Measurements from ENCODE around the gene LENG1. TPM values are rescaled to one million over a fixed set of nuclear protein-coding genes. Genes with fewer than 3 reads are reported as not detected.
A peak's percentile ranks its signal among the peaks of the same experiment; 100 is the strongest.

Gene LENG1
- total RNA-seq, 1 donor from 2014 or later, result 11.5 TPM

GRCh38 chr19:54193011-54193410, 33.5 kb upstream of the LENG1 start:
- DNase-seq (ENCODE audit: low read depth), result no peak
- H3K4me3 ChIP-seq (ENCODE audit: low read depth, low read length), result no peak overlapping the region
- no peak for TF ChIP-seq CTCF (conservative IDR thresholded peaks at IDR 0.05; ENCODE audit: low read depth, low read length)

DNA sequence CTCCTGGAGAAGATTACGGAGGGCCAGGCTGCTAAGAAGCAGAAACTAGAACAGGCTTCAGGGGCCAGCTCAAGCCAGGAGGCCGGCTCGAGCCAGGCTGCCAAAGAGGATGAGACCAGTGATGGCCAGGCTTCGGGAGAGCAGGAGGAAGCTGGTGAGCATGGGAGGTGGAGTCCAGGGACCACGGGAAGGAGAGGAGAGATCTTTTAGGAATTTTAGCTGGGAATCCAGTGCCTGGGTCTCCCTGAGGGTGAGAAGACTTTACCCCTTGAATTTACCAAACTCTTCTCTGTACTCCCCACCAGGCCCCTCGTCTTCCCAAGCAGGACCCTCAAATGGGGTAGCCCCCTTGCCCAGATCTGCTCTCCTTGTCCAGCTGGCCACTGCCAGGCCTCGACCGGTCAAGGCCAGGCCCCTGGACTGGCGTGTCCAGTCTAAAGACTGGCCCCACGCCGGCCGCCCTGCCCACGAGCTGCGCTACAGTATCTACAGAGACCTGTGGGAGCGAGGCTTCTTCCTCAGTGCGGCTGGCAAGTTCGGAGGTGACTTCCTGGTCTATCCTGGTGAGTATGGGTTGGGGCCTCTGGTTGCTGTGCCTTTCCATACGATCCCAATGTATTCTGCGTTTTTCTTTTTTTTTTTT, 32.4 kb upstream of the LENG1 start:
- TF ChIP-seq CTCF (conservative IDR thresholded peaks at IDR 0.05; ENCODE audit: low read depth, low read length), result no peak
- no peak for DNase-seq (ENCODE audit: low read depth)

DNA sequence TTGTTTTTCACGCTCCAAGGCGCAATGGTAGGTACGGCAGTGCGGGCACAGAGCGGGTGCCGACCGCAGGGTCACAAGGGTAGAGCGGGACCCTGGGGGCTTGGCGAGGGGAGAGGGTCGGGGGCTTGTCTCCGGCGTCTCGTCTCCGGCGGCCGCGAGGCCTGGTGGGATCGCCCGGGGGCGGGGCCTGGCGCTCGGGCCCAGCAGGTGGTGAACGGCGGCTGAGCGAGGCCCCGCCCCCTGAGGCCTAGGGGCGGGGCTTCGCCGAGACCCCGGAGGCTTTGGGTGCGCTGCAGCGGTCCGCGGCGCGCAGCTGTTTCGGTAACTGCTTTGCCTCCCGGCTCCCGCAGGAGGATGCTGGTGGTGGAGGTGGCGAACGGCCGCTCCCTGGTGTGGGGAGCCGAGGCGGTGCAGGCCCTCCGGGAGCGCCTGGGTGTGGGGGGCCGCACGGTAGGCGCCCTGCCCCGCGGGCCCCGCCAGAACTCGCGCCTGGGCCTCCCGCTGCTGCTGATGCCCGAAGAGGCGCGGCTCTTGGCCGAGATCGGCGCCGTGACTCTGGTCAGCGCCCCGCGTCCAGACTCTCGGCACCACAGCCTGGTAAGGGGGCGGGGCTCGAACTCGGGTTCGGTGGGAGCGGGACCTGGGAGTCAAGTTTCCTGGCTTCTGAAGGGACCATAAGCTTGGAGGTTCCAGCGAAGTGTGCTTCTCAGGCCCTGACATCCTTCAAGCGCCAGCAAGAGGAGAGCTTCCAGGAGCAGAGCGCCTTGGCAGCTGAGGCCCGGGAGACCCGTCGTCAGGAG, 31.7 kb upstream of the LENG1 start, which contains the start of gene TSEN34:
Gene TSEN34, plus strand, starts transcription at position 298 of the 800 bp plus-strand sequence. Its CDS starts 57 bp downstream, at position 355.
- peak within 1 kb of the TSS; percentile 87 for H3K4me3 ChIP-seq (ENCODE audit: low read depth, low read length)
- TF ChIP-seq CTCF (conservative IDR thresholded peaks at IDR 0.05; ENCODE audit: low read depth, low read length), result no peak
- DNase-seq (ENCODE audit: low read depth), result no peak

More for the DNA sequence above, 32.4 kb upstream of the LENG1 start:
- H3K4me3 ChIP-seq (ENCODE audit: low read depth, low read length), result peak overlapping the region; percentile 87

- H3K4me3 ChIP-seq (ENCODE audit: low read depth, low read length), result peak overlapping the region; percentile 87
- peak; percentile 94 for DNase-seq (ENCODE audit: low read depth)
- TF ChIP-seq CTCF (conservative IDR thresholded peaks at IDR 0.05; ENCODE audit: low read depth, low read length), result no peak
These were observed 31.0 kb upstream of the LENG1 start for GRCh38 chr19:54190503-54191010.

- no peak for TF ChIP-seq CTCF (conservative IDR thresholded peaks at IDR 0.05; ENCODE audit: low read depth, low read length)
- peak; percentile 99 for DNase-seq (ENCODE audit: low read depth)
- peak overlapping the region; percentile 87 for H3K4me3 ChIP-seq (ENCODE audit: low read depth, low read length)
These were observed 30.4 kb upstream of the LENG1 start for GRCh38 chr19:54189735-54190502.

DNA sequence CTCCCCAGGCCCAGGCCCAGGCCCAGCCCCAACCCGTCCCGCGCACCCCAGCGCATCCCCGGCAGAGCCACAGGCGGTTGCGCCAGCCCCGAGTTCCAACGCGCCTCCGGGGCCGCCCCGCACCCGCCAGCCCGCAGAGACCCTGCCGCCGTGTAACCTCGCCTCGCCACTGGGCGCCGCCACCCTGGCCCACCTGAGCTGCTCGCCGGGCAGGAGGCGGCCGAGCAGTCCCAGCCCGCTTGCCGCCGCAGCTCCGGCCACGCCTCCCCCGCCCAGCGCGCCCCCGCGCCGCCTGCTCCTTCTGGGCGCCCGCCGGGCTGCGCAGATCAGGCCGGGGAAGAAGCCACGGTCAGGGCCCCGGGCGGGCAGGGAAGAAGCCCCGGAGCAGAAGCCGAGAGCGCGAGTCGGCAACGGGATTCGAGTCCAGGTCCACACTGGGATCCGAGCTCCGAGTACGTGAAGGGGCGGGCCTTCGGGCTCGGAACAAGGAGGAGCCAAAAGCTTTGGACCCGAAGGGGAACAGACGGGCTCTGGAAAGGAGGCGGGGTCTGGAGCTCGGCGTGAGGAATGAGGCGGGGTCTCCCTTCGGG, 29.7 kb upstream of the LENG1 start, which contains the start of gene MBOAT7:
Gene MBOAT7, minus strand, starts transcription at position 436 of the 590 bp plus-strand sequence. CDS start 1,072 bp downstream, outside the sequence.
- H3K4me3 ChIP-seq (ENCODE audit: low read depth, low read length), result peak within 1 kb of the TSS; percentile 87
- DNase-seq (ENCODE audit: low read depth), result no peak
- peak; percentile 26 for TF ChIP-seq CTCF (conservative IDR thresholded peaks at IDR 0.05; ENCODE audit: low read depth, low read length)

All from epithelial cell of proximal tubule (primary cell).